Measurements from ENCODE around the gene MAOB.

- TF ChIP-seq SMAD4 (CRISPR knock-in tag; IDR thresholded peaks at IDR 0.05) (no peak), CTCF (IDR thresholded peaks at IDR 0.05) (no peak)
These were observed 35.7 kb downstream of the MAOB start for GRCh38 chrX:43846558-43846957.
